Keratinocyte (primary cell): Measurements from ENCODE around the gene CACNA1B. TPM values are rescaled to one million over a fixed set of nuclear protein-coding genes. Genes with fewer than 3 reads are reported as not detected.

Source experiments
- DNase-seq: peaks from one replicate; pipeline ENCODE4 v3.0.0-alpha.2; 2011; ENCODE audit warnings: low read depth, missing footprints, low spot score
- FAIRE-seq: peaks from 2 replicates; lab custom pipeline; 2011; peaks lifted over from hg19 to GRCh38; lab: Jason Lieb, UNC
- H2AFZ ChIP-seq: 2 replicates; pipeline ENCODE4 v1.6.0; 2012; ENCODE audit warnings: low read length, control low read depth, inconsistent platforms; ENCODE audit not compliant: control insufficient read depth
- H3K27ac ChIP-seq: 2 replicates; pipeline ENCODE4 v1.5.1; 2011; ENCODE audit warnings: low read length; ENCODE audit not compliant: control insufficient read depth, insufficient read depth
- H3K27me3 ChIP-seq: 3 replicates; pipeline ENCODE4 v1.6.0; 2011; ENCODE audit warnings: low read length; ENCODE audit not compliant: control insufficient read depth, insufficient read depth; ENCODE audit errors: extremely low read depth
- H3K36me3 ChIP-seq, 2 experiments: 2 replicates in 1 of 2; 3 replicates in 1 of 2; pipeline ENCODE4 v1.5.1; 2011; ENCODE audit warnings: low read length in 2 of 2, mild to moderate bottlenecking in 1 of 2; ENCODE audit not compliant: control insufficient read depth in 2 of 2, insufficient read depth in 2 of 2; ENCODE audit errors: extremely low read depth in 1 of 2
- H3K4me1 ChIP-seq: 3 replicates; pipeline ENCODE4 v1.5.1; 2011; ENCODE audit warnings: low read length; ENCODE audit not compliant: control insufficient read depth, insufficient read depth; ENCODE audit errors: extremely low read depth
- H3K4me2 ChIP-seq: 3 replicates; pipeline ENCODE4 v1.6.0; 2011; ENCODE audit warnings: low read depth, low read length; ENCODE audit not compliant: control insufficient read depth, insufficient read depth; ENCODE audit errors: extremely low read depth
- H3K4me3 ChIP-seq, 3 experiments: fragments of 200-600 bp in 1 of 3; sonication (generic) in 1 of 3; 2 replicates in 2 of 3; 3 replicates in 1 of 3; pipeline ENCODE4 v1.5.1; 2011 to 2016; ENCODE audit warnings: low read length in 3 of 3, mild to moderate bottlenecking in 3 of 3, control low read depth in 2 of 3, inconsistent platforms in 1 of 3, low read depth in 1 of 3, mixed read lengths in 1 of 3, mixed run types in 1 of 3, moderate library complexity in 1 of 3; ENCODE audit not compliant: control insufficient read depth in 2 of 3, insufficient read depth in 2 of 3; ENCODE audit errors: extremely low read depth in 1 of 3
- H3K79me2 ChIP-seq: 2 replicates; pipeline ENCODE4 v1.6.0; 2012; ENCODE audit warnings: low read length; ENCODE audit not compliant: control insufficient read depth, insufficient read depth
- H3K9ac ChIP-seq: 3 replicates; pipeline ENCODE4 v1.6.0; 2011; ENCODE audit warnings: low read length; ENCODE audit not compliant: control insufficient read depth, insufficient read depth; ENCODE audit errors: extremely low read depth
- H3K9me1 ChIP-seq: 3 replicates; pipeline ENCODE4 v1.6.0; 2011; ENCODE audit warnings: low read length; ENCODE audit not compliant: control insufficient read depth, insufficient read depth; ENCODE audit errors: extremely low read depth
- H3K9me3 ChIP-seq: 2 replicates; pipeline ENCODE4 v1.5.1; 2012; ENCODE audit warnings: low read depth, low read length; ENCODE audit not compliant: control insufficient read depth
- H4K20me1 ChIP-seq: 3 replicates; pipeline ENCODE4 v1.6.0; 2011; ENCODE audit warnings: low read length; ENCODE audit not compliant: control insufficient read depth, insufficient read depth; ENCODE audit errors: extremely low read depth
- CTCF ChIP-seq, 3 experiments: IDR thresholded peaks in 1 of 3; conservative IDR thresholded peaks in 1 of 3; optimal IDR thresholded peaks in 1 of 3; 2 replicates in 2 of 3; 3 replicates in 1 of 3; pipeline versions ENCODE3 to v1.5.1; 2011; ENCODE audit warnings: low read length in 3 of 3, mild to moderate bottlenecking in 3 of 3, moderate library complexity in 2 of 3, control low read depth in 1 of 3, inconsistent platforms in 1 of 3; ENCODE audit not compliant: insufficient read depth in 2 of 3; ENCODE audit errors: extremely low read depth in 1 of 3
- EZH2 ChIP-seq: IDR thresholded peaks from one replicate; pipeline ENCODE4 v1.6.1; 2012; ENCODE audit warnings: inconsistent platforms, mild to moderate bottlenecking, low read length, moderate library complexity
- dilution Hi-C: fragments of 300-500 bp; cut with MboI; formaldehyde crosslinking; loops from one replicate; pipeline ENCODE4 v1.7.0; 2020; ENCODE audit warnings: low sequenced_read_pairs; ENCODE audit not compliant: extremely low pct_ligation_motif_present
- polyA plus RNA-seq, 5 experiments: library from polyadenylated mRNA; depleted of rRNA in 3 of 5; stranded (reverse) in 3 of 5; stranded (forward) in 1 of 5; unstranded in 1 of 5; fragments of >200 nt; gene quantifications; 1 replicate in 1 of 5; 2 replicates in 3 of 5; 3 replicates in 1 of 5; pipeline versions ENCODE4 v1.2.1 to v1.2.3, GENCODE V29; 2011 to 2012; ENCODE audit warnings: missing spikeins in 2 of 5, low read depth in 1 of 5, low replicate concordance in 1 of 5

CACNA1B gene
- polyA plus RNA-seq, 1 donor (not counting 4 experiments of a cell fraction or from before 2014, with no cell fraction given): 0.01 TPM

DNA sequence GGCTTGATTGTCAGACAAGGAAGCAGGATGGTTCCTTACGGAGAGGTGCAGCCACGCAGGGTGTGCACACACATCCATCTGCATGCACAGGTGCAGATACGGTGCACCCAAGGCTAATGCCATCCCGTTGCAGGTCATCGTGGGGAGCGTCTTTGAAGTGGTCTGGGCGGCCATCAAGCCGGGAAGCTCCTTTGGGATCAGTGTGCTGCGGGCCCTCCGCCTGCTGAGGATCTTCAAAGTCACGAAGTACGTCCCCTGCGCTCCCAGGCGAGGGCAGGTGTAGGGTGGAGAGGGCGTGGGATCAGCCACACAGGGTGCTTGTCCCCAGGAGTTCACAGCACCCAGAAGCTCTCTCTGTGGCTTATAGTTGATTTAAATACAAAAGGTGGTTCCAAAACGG is 106.4 kb downstream of the CACNA1B start:
- FAIRE-seq (no peak), DNase-seq (no peak)
- no peaks in the 10 kb centered on the region for H3K79me2 ChIP-seq
- no peaks in the 10 kb centered on the region for H3K27me3 ChIP-seq
- no peak overlapping the region for H3K4me2 ChIP-seq
- H3K27ac ChIP-seq: no peak overlapping the region
- no peak overlapping the region for H3K4me3 ChIP-seq
- no peaks in the 10 kb centered on the region for H3K4me1 ChIP-seq
- H3K9me3 ChIP-seq: peaks cover 5% of the 10 kb centered on the region
- no peak overlapping the region for H3K9ac ChIP-seq
- no peaks in the 10 kb centered on the region for H3K9me1 ChIP-seq
- no peak overlapping the region for H2AFZ ChIP-seq
- dilution Hi-C loops: no loop called here
- no peaks in the 10 kb centered on the region for H4K20me1 ChIP-seq
- H3K36me3 ChIP-seq: no peaks in the 10 kb centered on the region
- TF ChIP-seq EZH2: no peak
- no peak for TF ChIP-seq CTCF (optimal IDR thresholded peaks at IDR 0.05 in 1 of 3, IDR thresholded peaks at IDR 0.05 in 1 of 3, conservative IDR thresholded peaks at IDR 0.05 in 1 of 3; ENCODE audit: extremely low read depth in 1 of 3, insufficient read depth in 2 of 3, low read length in 3 of 3)

- TF ChIP-seq CTCF (optimal IDR thresholded peaks at IDR 0.05 in 1 of 3, IDR thresholded peaks at IDR 0.05 in 1 of 3, conservative IDR thresholded peaks at IDR 0.05 in 1 of 3; ENCODE audit: extremely low read depth in 1 of 3, insufficient read depth in 2 of 3, low read length in 3 of 3) (no peak), EZH2 (no peak)
- H3K9me1 ChIP-seq: no peaks in the 10 kb centered on the region
- dilution Hi-C loops: no loop called here
Measured at GRCh38 chr9:137984520-137985257, 107.1 kb downstream of the CACNA1B start.

More at GRCh38 chr9:137984520-137985257, 107.1 kb downstream of the CACNA1B start:
- FAIRE-seq: no peak
- Histone ChIP-seq H3K27me3 (no peaks in the 10 kb centered on the region), H3K4me1 (no peaks in the 10 kb centered on the region), H2AFZ (no peak overlapping the region), H3K27ac (no peak overlapping the region), H4K20me1 (no peaks in the 10 kb centered on the region), H3K9me3 (peaks cover 5% of the 10 kb centered on the region), H3K4me3 (no peak overlapping the region), H3K4me2 (no peak overlapping the region), H3K36me3 (no peaks in the 10 kb centered on the region), H3K9ac (no peak overlapping the region), H3K79me2 (no peaks in the 10 kb centered on the region)
- no peak for DNase-seq
